GM19438 (cell line): ENCODE measurements around the gene PLA2G4D.

ENCODE experiments used
- ATAC-seq: cut with Tn5 transposase; IDR thresholded peaks from one replicate; pipeline ENCODE4 v1.9.1; 2021; ENCODE audit warnings: low read depth; ENCODE audit not compliant: unreplicated experiment

The PLA2G4D gene

DNA sequence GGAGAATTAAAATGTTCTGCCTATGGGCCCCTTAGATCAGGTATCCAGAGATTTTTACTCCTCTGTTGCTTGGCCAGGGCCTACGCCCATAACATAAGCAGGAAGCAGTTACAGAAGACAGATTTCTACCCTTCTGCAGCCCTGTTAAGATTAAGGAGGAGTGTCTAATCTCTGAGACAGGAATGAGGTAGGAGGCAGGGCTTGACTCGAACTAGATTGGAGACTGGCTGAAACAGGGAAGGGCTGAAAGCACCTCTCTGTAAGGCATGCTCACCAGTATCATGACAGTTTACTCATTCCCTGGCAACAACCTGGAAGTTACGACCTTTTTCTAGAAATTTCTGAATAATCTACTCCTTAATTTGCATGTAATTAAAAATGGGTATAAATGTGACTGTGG is 16.7 kb downstream of the PLA2G4D start:
- ATAC-seq, result no peak

DNA sequence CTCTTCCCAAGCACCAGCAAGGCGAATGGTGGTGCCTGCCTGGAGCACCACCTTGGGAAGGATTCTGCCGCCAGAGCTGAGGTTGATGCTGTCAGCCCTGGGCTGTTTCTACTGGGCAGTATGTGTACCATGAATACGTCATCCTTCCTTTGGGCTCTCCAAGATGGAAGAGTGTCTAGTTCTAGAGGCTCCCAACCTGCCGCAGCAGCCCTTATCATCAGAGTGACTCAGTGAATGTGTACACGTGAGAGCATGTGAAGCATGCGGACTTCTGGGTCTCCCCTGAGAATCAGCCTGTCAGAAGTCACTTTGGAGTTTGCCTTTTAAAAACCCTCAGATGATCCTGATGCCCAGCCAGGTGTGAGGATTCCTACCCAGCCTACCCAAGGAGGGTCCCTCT is 20.9 kb downstream of the PLA2G4D start:
- ATAC-seq, result no peak

DNA sequence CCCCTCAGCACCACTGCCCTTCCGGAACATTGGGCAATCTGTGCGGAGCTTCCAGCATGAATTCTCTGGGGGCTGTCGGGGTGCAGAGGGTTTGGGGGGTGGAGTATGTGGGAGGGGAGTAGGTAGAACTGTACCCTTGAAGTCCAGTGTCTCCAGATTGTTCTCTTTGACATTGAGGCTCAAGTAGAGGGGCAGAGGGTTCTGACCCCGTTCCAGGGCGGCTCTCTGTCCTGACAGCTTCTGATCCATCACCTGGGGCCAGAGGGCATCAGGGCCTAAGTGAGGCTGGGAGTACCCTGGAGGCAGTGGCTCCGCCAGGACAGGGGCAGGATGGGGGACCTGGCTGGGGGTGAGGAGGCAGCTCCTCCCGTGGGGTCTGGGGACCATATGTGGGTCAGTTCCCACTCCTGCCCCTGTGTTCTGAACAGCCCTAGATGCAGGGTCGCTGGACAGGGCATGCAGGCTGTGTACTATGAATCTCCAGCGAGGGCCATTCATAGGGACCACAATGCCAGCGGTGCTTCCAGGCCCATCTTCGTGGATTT is 22.1 kb downstream of the PLA2G4D start:
- ATAC-seq, result no peak

DNA sequence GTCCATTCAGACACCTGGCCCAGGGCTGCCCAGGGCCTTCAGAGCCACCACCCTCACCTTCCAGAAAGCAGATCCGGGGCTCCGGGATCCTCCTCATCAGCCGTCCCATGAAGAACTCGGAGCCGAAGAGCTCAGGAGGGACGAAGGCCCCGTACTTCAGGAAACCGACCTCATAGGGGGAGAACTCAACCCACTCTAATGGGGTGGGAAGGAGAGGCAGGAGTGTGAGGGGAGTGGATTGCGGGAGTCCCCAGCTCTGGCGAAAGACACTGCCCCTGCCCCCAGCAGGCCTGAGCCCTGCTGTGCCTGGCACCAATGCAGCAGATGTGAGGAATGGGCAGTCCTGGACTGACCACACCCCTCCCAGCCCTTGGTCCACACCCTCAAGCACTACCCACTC is 22.6 kb downstream of the PLA2G4D start:
- no peak for ATAC-seq

DNA sequence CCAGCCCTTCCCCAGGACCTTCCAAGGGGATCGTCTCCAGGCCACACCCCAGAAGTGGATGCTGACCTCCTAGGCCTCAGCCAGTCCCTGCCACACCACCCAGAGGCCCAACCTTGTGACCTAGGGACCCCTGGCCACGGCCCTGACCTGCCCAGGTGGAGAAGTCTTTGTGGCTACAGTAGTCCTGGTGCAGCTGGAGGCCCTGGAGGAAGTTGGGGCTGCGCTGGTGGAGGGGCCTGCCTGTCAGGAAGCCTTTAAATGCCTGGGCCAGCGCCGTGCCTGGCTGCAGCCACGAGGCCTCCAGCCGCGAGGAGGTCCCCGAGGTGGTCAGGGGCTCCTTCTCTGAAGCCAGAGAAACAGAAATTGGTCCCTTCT is 23.4 kb downstream of the PLA2G4D start:
- ATAC-seq, result no peak

GRCh38 chr15:42070279-42070975 is 23.9 kb downstream of the PLA2G4D start:
- no peak for ATAC-seq

- ATAC-seq, result no peak
These were observed 24.7 kb downstream of the PLA2G4D start for GRCh38 chr15:42069496-42070278.

DNA sequence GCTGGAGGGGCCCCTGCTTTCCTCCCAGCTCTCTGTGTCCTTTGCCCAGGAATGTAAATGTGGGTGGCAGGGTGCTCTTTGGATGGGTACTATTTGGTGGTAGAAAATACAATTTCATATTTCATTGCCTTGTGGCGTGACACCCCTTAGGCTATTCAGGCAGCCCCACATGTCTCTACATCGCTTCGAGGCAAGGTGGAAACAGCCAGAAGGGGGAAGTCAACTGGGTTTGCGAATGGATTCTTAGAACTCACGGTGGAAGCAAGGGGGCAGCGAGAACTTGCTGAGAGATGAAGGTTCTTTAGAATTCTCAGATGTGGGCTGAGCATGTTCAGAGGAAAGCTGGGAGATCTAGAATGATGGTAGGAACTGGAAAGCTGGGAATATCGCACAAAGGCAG is 25.3 kb downstream of the PLA2G4D start:
- no peak for ATAC-seq

- no peak for ATAC-seq
These were observed 25.8 kb downstream of the PLA2G4D start for GRCh38 chr15:42068601-42069000.

- ATAC-seq, result no peak
These were observed 27.5 kb downstream of the PLA2G4D start for GRCh38 chr15:42066764-42067415.

- ATAC-seq, result no peak
These were observed 28.9 kb downstream of the PLA2G4D start for GRCh38 chr15:42065468-42065867.

- no peak for ATAC-seq
These were observed 29.3 kb downstream of the PLA2G4D start for GRCh38 chr15:42065033-42065432.

- no peak for ATAC-seq
These were observed 30.1 kb downstream of the PLA2G4D start for GRCh38 chr15:42064271-42064670.

DNA sequence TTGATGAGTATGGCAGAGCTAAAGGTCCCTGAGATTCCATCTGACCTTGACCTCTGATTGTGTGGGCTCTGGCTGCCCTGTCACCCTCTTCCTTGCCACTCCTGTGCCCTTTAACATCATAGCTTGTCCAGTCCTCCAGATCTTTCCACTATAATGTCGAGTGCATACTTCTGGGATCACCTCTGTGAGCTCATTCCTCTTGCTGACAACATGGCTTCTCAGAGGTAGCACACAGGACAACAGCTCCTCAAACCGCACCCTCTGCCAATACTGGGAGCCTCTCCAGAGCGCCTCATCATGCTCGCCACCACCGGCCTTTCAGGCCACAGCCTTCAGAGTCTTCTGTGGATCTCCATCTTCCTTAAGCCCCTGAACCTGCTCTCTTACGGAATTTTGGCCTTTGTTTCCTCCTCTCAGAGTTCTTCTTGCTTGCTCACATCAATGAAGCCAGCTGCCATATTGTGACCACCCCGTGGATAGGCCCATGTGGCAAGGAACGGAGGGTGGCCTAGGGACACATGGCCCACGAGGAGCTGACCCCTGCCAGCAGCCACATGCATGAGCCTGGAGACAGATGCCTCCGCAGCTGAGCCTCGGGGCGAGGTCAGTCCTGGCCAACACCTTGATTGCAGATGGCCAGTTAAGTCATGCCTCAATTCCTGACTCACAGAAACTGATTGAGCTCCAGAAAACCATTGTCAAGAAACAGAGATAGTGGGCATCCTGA is 31.1 kb downstream of the PLA2G4D start:
- ATAC-seq, result no peak

- no peak for ATAC-seq
These were observed 32.0 kb downstream of the PLA2G4D start for GRCh38 chr15:42062284-42062806.

DNA sequence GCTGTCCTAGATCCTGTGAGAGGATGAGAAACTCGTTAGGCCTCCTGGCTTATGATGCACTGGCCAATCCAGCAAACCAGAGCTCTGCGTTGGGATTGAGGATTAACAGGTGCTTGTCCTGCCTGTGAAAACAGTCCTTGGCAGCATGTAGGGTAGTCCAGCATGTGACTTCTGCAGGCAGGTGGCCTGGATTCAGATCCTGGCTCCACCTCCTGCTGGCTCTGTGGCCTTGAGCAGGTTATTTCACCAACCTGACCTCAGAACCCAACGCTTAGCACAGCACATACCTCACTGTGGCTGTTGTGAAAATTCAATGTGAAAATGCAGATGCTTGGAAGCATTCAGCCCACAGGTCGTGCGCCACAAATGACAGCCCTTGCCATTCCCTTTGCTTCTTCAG is 33.6 kb downstream of the PLA2G4D start:
- ATAC-seq, result no peak

DNA sequence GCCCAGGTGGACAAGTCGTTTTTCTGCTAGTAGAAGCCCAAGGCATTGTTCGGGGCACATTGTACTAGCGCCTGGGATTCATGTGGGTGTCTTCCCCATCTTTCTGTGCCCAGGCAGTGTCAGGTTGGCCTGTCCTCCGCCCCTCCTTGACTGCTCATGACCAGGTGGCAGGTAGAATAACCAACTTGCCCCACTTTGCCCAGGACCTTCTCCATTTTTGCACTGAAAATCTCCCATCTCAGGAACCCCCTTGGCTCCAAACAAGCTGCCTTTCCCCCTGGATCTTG is 33.9 kb downstream of the PLA2G4D start:
- no peak for ATAC-seq

DNA sequence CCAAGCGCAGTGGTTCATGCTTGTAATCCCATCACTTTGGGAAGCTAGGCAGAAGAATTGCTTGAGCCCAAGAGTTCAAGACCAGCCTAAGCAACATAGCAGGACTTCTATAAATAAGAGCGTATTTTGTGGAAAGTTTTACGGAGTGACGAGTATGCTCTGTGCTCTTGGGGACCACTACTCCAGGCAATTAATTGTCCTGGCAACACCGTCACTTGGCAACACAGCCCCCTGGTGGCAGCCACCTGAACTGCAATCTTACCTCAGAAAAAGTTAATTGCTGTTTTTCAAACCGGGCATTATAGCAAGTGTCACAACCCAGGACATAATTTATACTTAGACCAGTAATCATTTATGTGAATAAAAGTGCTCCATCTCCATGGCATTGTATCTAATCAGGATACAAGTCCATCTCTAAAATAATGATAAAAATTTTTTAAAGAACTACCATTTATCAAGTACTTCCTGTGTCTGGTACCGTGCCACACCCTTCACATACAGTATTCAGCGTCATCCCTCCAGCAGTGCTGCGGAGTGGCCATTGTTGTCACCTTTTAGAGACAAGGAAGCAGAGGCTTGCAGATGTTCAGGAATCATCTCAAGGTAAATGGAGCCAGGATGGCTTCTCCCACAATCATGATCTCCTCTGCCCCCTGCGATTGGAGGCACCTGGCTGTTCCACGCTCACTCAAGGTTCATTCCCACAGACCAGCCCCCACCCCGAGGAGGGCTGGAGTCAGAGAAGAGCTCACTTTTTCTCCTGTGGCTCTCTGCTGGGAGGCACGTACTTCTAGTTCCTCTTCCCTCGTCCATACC is 34.5 kb downstream of the PLA2G4D start:
- ATAC-seq, result no peak

GRCh38 chr15:42058791-42059190 is 35.6 kb downstream of the PLA2G4D start:
- ATAC-seq, result no peak
